A673 (cell line): Measurements from ENCODE around the gene SLC10A3. TPM values are rescaled to one million over a fixed set of nuclear protein-coding genes. Genes with fewer than 3 reads are reported as not detected.

Experiments
- BruUV-seq: library from RNA; stranded (reverse); fragments of 400-500 nt; replicated peaks from 2 replicates; lab custom pipeline; 2021; lab: Mats Ljungman, UMichigan
- CTCF ChIA-PET: fragments of 300-600 bp; sonication (Branson Sonifier 250); formaldehyde crosslinking; loops from one replicate; lab custom pipeline; 2022; ENCODE audit warnings: antibody characterized with exemption; lab: Charles Lee
- POLR2A ChIA-PET: fragments of 300-600 bp; sonication (Branson Sonifier 250); formaldehyde crosslinking; loops from one replicate; lab custom pipeline; 2022; ENCODE audit warnings: antibody characterized with exemption; ENCODE audit not compliant: low non-redundant PET; lab: Charles Lee
- DNase-seq: peaks from one replicate; pipeline ENCODE4 v3.0.0-alpha.2; 2015; ENCODE audit warnings: low spot score
- H3K27ac ChIP-seq: fragments of 200-600 bp; sonication (generic); 2 replicates; pipeline ENCODE4 v1.5.1; 2016; ENCODE audit warnings: mixed run types, low read depth, mild to moderate bottlenecking, mixed read lengths, antibody characterized with exemption, low read length; ENCODE audit not compliant: poor library complexity, severe bottlenecking
- H3K27me3 ChIP-seq: fragments of 200-600 bp; sonication (generic); replicated peaks from 2 replicates; pipeline ENCODE4 v1.6.1; 2017; ENCODE audit warnings: mixed run types, low read depth, mild to moderate bottlenecking, mixed read lengths, antibody characterized with exemption, low read length; ENCODE audit not compliant: insufficient read depth, poor library complexity
- H3K36me3 ChIP-seq: fragments of 200-600 bp; sonication (generic); 2 replicates; pipeline ENCODE4 v1.6.1; 2016; ENCODE audit warnings: mixed run types, mild to moderate bottlenecking, mixed read lengths, antibody characterized with exemption, low read length; ENCODE audit not compliant: insufficient read depth, poor library complexity, severe bottlenecking
- H3K4me1 ChIP-seq: fragments of 200-600 bp; sonication (generic); 2 replicates; pipeline ENCODE4 v1.6.1; 2017; ENCODE audit warnings: mixed run types, mild to moderate bottlenecking, mixed read lengths, antibody characterized with exemption, low read length; ENCODE audit not compliant: insufficient read depth, poor library complexity, severe bottlenecking
- H3K4me3 ChIP-seq: fragments of 200-600 bp; sonication (generic); 2 replicates; pipeline ENCODE4 v1.5.1; 2016; ENCODE audit warnings: low read depth, mixed run types, mild to moderate bottlenecking, mixed read lengths, low read length; ENCODE audit not compliant: poor library complexity, severe bottlenecking
- H3K9me3 ChIP-seq: fragments of 200-600 bp; sonication (generic); 2 replicates; pipeline ENCODE4 v1.6.1; 2016; ENCODE audit warnings: mixed run types, low read depth, mild to moderate bottlenecking, mixed read lengths, antibody characterized with exemption, low read length; ENCODE audit not compliant: poor library complexity, severe bottlenecking
- EZH2 ChIP-seq: fragments of 200-600 bp; sonication (generic); IDR thresholded peaks from 2 replicates; pipeline ENCODE4 v1.6.1; 2017; ENCODE audit warnings: borderline replicate concordance, low read depth, mild to moderate bottlenecking, mixed read lengths, antibody characterized with exemption, low read length; ENCODE audit not compliant: poor library complexity, severe bottlenecking
- intact Hi-C: fragments of 100-400 bp; cut with micrococcal nuclease; formaldehyde crosslinking; loops from one replicate; pipeline ENCODE4 v1.10.0; 2022; ENCODE audit not compliant: unreplicated experiment
- total RNA-seq: library from RNA; stranded (reverse); gene quantifications from 2 replicates; pipeline ENCODE4 v1.2.3, GENCODE V29; 2021
- TF ChIP-seq, protein P1 (sequence below): fragments of 300-800, 200-600 bp; sonication (generic); conservative IDR thresholded peaks from 2 replicates; pipeline ENCODE4 v1.5.1; 2017; ENCODE audit warnings: low read depth, mild to moderate bottlenecking, antibody characterized with exemption, low read length, moderate library complexity, mixed read lengths

The SLC10A3 gene
- total RNA-seq, 1 experiment from 2014 or later = 9.7 TPM

GRCh38 chrX:154484255-154485149, 5.9 kb downstream of the SLC10A3 start:
- intact Hi-C loops = no loop called here
- no peak for TF ChIP-seq EZH2
- TF ChIP-seq, protein P1, sequence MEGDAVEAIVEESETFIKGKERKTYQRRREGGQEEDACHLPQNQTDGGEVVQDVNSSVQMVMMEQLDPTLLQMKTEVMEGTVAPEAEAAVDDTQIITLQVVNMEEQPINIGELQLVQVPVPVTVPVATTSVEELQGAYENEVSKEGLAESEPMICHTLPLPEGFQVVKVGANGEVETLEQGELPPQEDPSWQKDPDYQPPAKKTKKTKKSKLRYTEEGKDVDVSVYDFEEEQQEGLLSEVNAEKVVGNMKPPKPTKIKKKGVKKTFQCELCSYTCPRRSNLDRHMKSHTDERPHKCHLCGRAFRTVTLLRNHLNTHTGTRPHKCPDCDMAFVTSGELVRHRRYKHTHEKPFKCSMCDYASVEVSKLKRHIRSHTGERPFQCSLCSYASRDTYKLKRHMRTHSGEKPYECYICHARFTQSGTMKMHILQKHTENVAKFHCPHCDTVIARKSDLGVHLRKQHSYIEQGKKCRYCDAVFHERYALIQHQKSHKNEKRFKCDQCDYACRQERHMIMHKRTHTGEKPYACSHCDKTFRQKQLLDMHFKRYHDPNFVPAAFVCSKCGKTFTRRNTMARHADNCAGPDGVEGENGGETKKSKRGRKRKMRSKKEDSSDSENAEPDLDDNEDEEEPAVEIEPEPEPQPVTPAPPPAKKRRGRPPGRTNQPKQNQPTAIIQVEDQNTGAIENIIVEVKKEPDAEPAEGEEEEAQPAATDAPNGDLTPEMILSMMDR = no peak
- H3K4me3 ChIP-seq = no peak overlapping the region
- no peak overlapping the region for H3K27ac ChIP-seq
- no peaks in the 10 kb centered on the region for H3K9me3 ChIP-seq
- no peak for DNase-seq
- no peaks in the 10 kb centered on the region for H3K27me3 ChIP-seq
- ChIA-PET POLR2A (no interaction called here), CTCF (no interaction called here)
- peaks cover 5% of the 10 kb centered on the region for H3K4me1 ChIP-seq
- peaks cover 11% of the 10 kb centered on the region for H3K36me3 ChIP-seq
- no TSS peak for BruUV-seq

GRCh38 chrX:154483325-154483724, 7.1 kb downstream of the SLC10A3 start:
- H3K4me3 ChIP-seq = no peak overlapping the region
- no TSS peak for BruUV-seq
- H3K27ac ChIP-seq = no peak overlapping the region
- H3K36me3 ChIP-seq = peaks cover 11% of the 10 kb centered on the region
- no peaks in the 10 kb centered on the region for H3K9me3 ChIP-seq
- intact Hi-C loops = no loop called here
- TF ChIP-seq, protein P1 = no peak
- TF ChIP-seq EZH2 = no peak
- no peaks in the 10 kb centered on the region for H3K27me3 ChIP-seq
- ChIA-PET CTCF (no interaction called here), POLR2A (no interaction called here)
- peaks cover 5% of the 10 kb centered on the region for H3K4me1 ChIP-seq
- no peak for DNase-seq

DNA sequence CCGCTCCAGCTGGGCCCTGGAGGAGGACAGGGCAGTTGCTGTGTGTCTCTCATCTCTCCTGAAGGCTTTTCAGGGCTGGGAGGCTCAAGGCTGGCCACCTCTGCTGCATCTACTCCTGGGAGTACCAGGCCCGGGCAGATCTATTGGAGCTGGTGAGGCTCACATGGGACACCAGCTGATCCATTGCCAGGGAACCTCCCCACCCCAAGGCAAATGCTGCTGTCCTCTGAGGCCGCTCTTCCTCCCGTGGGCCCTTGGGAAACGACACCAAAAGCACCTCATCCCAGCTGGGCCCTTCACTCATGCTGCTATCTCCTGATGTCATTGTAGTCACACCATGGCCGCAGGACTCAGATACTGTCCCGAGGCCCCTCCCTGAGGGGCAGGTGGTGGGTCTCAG, 7.6 kb downstream of the SLC10A3 start:
- H3K9me3 ChIP-seq = no peaks in the 10 kb centered on the region
- BruUV-seq = no TSS peak
- H3K4me1 ChIP-seq = peaks cover 5% of the 10 kb centered on the region
- TF ChIP-seq, protein P1 = no peak
- TF ChIP-seq EZH2 = no peak
- intact Hi-C loops = no loop called here
- ChIA-PET POLR2A (no interaction called here), CTCF (no interaction called here)
- H3K27ac ChIP-seq = no peak overlapping the region
- no peak for DNase-seq
- peaks cover 11% of the 10 kb centered on the region for H3K36me3 ChIP-seq
- no peak overlapping the region for H3K4me3 ChIP-seq
- no peaks in the 10 kb centered on the region for H3K27me3 ChIP-seq
